Stimulated activated CD8-positive, alpha-beta memory T cell treated with anti-CD3 and anti-CD28 coated beads, Interleukin-15, amount 100 ng/mL, for 1 hour (primary cell): ENCODE data around the gene KHNYN.

Source experiments
- DNase-seq: peaks from one replicate; pipeline ENCODE4 v3.0.0-alpha.2; 2020; ENCODE audit warnings: low read depth

KHNYN gene

DNA sequence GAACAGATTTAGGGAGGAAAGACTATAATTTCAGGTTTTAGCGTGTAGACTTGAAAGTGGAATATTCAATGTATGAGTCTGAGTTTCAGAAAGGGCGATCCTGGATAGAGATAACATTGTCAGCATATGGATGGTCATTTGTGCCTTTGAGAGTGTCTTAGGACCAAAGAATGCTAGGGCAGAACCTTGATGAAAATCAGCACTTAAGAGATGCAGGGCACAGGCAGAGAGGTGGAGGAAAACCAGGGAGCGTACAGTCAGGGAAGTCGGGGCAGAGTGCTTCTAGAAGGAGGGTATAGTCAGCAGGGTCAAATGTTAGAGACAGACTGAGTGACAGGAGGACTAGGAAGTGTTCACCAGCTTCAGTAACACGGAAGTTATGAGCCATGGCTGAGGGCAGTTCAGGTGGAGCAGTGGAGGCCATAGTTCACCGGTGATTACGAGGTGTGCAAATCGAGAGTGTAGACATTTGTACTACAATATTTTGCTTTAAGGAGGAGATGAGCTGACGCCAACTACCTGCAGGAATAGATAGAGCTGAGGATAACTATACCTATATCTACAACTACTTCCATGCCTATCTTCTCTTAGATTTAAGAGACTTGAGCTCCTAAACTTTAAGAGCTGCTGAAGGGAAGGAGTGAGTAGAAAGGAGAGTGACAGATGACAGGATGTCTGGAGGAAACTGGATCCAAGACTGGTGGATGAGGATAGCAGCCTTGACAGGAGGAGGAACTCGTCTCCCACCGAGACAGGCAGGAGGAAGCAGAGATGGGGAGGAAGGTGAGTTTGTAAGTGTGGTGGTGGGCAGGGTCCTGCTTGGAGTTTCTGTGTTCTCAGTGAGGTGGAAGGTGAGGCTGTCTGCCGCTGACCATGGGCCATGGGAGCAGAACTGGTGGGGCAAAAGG, 6.8 kb upstream of the KHNYN start:
- no peak for DNase-seq

DNA sequence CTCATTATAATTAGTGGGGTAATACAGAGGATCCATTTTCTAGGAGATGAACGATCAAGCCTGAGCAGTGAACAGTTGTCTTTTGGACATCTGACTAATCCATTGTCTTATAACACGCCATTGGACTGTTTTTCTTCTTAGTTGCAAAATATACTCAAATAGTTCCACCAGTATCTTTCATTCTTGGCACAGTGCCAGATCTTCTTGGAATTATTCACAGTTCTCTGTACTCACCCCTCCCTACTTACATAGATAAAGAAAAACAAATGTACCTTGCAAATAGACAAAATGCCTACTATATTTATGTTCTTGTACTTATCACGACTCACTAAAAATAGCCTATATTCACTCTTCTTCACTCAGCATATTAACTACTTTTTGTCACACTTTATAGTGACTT, 4.0 kb upstream of the KHNYN start:
- DNase-seq = no peak

DNA sequence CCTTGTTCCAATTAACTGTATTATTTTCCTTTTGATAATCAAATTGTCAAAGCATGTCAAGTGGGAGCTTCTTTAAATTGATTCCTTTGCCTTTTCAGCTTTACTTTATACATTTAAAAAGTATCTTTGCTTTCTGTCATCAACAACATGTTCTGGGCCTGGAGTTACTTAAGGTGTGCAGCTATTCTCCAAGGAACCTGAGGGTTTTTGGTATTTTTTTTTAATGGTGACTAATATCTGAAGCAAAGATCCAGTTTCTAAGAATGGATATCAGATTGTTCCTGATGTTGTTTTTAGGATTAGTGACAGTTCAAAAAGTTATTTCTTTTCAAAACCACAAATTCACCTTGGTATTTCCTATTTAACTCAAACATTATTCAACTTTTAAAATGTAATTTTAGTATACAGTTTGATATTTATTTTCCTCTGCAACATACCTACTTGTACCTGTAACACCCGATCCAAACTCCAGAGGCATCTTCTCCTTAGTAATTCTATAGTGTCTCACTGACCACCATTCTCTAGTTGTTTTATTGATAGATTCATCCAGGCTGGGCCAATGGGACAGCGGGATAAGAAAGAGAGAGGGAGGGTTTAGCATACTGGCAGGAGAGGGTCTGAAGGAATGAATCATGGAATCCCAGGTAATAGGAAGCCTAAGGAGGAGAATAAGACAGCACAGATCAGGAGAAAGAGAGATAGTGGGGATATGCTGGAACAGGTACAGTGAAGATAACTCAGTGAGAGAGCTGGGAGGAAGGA, 3.4 kb upstream of the KHNYN start:
- DNase-seq = no peak

DNA sequence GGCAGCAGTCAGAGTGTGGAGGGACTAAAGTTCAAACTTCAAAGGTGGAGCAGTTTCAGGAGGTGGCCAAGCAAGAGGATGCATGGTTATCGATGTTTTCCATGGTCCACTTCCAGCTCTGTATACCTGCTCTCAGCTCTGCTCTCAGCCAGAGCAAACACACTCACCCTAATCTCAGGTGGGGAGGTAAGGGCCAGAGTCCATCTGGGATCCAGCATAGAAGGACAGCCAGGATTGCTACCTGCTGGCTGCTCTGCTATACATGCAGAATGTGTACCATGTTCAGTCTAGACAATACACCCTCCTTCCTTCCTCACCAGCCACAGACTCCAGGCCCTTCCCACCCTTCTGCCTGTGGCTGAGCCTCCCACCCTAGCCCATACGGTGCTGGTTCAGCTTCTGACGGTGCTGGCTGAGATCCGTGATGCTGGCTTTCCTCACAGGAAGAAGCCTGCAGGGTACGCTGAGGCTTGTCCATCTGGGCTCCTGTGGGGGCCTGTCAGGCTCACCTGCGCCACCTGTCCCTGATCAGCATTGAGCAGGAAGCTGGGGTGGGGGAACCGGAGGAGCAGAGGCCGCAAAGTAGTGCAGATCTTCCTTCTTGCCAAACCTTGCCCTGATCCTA, 2.7 kb upstream of the KHNYN start:
- no peak for DNase-seq

DNA sequence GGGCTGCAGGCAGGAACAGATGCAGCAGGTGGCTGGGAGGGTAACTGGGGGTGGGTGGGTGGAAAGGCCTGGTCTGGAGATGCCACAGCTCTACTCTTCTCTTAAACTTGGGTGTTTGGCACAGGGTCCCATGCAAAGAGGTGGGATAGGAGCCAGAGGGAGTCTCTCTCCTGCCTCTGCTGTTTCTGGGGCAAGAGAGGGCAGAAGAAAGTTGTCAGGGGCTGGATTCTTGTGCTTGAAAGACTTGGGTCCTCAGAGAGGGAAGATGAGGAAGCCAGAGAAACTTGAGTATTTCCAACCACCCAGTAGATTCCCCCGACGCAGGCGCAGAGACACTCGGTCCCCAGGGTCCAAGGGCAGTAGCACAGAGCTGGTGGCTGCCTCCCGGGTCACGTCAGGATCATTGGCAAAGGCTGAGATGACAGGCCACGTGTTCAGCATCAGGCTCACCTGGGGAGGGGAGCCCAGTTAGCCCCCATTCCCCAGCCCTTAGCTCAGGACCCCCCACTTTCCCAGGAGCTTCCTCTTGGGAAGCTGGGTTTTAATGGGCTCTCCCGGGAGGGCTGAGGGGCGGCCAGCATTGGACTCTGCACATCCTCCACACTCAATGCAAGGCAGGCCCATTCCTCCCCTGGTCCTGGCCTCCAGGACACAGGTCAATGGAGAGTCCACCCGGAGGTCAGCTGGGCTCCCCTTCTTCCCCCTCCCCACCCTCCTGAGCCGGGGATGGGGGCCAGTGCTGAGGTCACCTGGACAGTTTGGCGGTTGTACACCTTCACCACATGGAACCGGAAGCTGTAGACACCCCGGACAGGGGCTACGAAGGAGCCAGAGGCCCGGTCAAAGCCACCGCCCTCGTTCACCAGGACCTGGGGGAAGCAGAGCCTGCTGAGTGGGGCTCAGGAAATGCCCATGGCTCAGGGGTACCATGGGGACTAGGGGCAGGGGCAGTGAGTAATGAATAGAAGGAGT, 1.9 kb upstream of the KHNYN start:
- DNase-seq = no peak

DNA sequence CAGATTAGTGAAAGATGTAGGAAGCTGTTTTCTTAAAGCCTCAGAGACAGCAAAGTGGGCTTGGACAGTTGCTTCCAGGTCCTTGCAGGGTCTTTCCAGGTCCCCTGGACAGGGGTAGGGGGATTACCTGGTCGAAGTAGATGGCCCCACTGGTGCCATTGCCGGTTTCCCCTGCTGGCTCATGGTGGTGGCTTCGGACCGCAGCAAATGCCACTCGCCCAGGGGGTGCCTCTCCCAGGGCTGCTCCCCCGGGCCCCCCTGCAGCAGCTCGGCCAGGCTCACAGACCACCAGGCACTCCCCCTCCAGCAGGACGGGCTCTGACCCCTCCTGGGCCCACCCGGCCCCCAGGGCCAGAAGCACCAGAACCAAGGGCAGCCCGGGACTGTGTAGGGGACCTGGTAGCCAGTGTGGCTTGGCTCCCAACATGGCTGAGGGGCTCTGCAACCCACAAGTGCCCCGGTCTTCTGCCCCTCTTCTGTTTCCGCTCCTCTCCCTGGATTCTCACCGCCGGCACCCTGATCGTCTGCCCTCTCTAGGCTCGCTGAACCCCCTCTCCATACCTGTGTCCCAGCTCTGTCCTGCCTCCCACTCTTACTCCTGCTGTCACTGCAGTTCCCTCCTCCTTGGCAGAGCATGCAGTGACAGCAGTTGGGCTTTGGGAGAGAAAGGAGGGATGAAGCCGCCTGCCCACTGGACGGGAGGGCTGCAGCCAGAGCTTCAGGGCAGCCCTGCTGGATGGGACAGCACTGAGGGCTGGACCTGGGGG, 943 bp upstream of the KHNYN start:
- no peak for DNase-seq

DNA sequence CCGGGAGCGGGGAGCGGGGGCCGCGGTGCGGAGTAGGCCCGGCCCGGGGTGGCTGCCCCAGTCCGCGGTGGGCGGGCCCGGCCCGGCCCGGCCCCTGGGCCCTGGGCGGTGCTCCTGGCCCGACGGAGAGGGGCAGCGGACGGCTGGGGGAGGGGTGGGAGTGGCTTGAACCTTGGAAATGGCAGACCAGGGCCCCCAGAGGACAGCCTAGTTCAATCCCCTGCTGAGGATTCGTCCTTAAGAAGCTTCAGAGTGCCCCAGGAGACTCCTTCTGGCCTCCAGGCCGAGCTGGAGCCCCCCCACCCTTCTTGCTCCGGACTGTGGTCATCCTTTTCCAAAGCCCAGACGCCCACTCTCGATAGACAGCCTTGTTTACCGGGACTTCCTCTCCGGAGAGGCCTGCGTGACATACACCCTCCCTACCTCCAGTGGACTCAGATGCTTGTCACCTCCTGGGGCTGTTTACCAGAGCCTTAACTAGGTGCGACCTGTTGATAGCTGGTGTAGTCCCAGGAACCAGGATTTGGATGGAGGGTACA, 458 bp downstream of the KHNYN start:
- DNase-seq = no peak

DNA sequence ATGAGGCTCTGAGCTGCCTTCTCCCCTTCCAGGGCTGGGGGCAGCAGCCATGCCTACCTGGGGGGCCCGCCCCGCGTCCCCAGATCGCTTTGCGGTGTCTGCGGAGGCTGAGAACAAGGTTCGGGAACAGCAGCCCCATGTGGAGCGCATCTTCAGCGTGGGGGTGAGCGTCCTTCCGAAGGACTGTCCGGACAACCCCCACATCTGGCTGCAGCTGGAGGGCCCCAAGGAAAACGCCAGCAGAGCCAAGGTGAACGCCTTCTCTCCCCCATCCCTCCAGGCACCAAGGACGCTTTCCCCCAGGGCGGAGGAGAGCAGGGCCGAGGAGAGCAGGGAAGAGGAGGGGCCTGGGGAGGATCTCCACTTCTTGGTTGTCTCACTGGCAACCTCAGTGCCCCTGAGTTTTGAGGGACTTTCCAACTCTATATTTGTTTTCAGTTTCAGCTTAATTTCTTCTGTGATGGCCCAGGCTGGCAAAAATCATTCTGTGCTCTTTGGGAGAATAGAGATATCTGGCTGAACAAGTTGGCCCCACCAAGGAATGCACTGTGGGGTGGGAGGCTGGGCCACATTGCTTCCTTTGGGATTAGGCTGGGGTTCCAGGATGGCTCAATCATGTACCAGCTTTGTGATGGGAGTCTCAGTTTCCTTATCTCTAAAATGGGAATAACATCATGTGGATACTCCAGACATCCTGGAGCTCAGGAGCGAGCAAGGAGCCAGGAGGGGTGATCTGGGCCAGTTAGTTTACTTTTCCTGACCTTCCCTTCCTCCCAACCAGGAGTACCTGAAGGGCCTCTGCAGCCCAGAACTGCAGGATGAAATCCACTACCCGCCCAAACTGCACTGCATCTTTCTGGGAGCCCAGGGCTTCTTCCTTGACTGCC, 1.2 kb downstream of the KHNYN start:
- DNase-seq = no peak

DNA sequence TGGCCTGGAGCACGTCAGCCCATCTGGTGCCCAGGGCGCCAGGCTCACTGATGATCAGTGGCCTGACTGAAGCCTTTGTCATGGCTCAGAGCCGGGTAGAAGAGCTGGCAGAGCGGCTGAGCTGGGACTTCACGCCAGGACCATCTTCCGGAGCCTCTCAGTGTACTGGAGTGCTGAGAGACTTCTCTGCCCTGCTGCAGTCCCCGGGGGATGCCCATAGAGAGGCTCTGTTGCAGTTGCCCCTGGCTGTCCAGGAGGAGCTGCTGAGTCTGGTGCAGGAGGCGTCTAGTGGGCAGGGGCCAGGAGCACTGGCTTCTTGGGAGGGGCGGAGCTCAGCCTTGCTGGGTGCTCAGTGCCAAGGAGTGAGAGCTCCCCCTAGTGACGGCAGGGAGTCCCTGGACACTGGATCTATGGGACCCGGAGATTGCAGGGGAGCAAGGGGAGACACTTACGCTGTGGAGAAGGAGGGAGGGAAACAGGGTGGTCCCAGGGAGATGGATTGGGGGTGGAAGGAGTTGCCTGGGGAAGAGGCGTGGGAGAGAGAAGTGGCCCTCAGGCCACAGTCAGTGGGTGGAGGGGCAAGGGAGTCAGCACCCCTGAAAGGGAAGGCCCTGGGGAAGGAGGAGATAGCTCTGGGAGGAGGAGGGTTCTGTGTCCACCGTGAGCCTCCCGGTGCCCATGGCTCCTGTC, 2.0 kb downstream of the KHNYN start:
- peak; percentile 82 for DNase-seq

DNA sequence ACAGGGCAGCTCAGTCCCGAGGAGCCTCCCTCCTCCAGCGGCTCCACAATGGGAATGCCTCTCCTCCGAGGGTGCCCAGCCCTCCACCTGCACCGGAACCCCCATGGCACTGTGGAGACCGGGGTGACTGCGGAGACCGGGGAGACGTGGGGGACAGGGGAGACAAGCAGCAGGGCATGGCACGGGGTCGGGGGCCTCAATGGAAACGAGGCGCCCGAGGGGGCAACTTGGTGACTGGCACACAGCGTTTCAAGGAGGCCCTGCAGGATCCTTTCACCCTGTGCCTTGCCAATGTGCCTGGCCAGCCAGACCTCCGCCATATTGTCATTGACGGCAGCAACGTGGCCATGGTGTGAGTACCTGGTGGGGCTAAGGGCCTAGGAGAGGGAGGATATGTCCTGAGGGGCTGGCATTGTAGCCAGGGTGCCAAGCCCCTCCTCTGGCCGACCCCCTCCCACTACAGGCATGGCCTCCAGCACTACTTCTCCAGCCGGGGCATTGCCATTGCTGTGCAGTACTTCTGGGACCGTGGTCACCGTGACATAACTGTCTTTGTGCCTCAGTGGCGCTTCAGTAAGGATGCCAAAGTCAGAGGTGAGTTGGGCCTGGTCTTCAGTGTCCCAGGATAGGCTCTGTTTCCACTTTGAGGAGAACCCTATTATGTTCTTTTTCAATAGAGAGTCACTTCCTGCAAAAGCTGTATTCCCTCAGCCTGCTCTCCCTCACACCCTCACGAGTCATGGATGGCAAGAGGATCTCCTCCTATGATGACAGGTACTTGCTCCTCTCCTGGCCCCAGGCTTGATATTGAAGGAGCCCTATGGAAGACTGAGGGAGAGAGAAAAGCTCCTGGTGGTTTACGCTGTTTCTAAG, 2.7 kb downstream of the KHNYN start:
- DNase-seq = no peak

DNA sequence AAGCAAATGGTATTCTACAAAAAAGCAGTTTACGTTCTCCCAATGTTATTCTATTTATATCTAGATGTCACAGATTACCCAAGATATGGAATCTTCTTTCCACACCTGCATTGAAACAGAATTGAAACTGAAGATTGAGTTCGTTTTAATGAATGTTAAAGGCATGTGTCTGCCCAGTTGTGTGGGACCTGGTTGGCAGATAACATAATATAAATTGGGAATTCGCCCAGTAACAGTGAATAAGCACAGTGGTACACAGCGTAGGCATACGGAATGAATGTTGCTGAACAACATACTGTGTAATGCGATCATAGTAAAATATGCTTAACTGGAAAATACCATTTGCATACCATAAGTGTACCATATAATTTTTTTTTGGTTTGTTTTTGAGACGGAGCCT, 4.3 kb downstream of the KHNYN start:
- no peak for DNase-seq

DNA sequence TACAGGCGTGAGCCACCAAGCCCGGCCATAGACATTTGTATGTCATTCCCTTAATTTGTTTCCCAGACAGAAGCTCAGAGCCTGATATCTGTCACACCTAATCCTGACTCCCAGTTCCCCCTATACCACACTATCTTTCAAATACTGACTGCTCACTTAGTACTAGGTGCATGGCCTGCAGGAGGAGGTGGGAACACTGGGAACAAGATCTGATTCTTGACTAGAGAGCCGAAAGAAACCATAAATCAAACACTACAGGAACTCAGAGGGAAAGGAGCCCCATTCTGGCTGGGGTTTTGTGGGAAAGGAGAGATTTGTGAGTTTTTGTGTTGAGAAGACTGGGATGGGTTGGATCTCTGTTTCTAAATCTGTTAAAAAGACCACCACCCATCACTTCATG, 4.9 kb downstream of the KHNYN start:
- no peak for DNase-seq

DNA sequence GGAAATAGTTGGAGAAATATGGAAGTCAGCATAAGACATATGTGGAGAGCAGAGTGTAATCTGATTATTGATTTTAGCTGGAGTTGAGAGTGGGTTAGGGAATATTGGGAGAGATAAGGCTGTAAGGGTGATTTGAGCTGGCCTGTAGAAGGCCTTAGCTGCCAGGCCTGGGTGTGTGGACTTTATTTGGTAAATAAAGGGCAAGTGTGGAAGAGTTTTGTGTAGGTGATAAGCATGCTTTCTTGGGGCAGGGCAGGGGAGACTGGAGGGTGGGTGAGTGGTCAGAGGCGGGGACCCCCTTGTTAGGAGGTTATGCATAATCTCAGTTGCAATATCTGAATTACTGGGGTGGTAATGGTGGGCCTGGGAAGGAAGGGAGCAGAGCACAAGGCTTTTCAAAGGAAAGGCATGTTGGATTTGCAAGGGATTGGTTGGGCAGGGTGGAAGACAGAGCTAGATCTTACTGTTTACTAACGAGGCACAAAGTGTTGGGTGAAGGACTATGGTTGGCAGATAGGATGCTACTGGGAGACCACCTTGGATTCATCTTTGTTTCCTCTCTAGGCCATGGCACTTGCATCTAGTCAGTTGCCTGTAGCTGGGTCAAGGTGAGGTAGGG, 5.5 kb downstream of the KHNYN start:
- no peak for DNase-seq

DNA sequence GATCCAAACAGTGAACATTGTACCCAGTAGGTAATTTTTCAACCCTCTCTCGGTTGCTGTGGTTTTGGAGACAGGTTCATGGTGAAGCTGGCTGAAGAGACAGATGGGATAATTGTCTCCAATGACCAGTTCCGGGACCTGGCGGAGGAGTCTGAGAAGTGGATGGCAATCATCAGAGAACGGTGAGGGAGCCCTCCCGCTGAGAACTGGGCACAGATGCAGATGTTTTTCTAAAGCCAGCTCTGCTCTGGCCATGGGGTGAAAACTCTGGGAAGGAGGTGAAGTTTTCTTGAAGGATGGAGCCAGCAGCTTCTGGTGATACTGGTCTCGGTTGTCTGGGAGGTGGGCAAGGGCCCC, 6.2 kb downstream of the KHNYN start:
- DNase-seq = no peak

DNA sequence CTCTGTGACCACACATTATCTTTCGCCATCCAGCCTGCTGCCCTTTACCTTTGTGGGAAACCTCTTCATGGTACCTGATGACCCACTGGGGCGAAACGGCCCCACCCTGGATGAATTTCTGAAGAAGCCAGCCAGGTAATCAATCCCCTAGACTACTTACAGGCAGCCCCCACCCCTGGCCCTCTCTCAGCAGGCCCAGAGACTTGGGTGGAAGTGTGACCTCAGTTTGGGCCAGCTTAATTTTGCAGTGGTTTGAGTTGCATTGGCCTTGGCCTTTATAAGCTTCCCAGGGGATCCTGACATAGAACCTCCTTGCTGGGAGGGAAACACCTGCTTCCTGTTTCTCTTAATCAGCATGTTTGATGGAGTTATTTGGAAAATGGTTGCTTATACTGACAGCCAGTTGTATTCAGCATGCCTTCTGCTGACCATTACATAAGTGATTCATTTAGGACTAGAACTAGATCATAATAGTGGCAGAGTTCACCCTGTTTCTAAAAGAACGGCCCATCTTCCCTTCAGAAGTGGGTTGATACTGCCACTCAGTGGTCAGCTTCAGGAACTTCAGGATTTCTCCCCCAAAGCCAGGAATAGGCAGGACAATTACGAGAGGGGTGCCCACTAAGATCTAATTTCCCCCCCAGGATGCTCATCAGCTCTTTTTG, 6.7 kb downstream of the KHNYN start:
- no peak for DNase-seq

DNA sequence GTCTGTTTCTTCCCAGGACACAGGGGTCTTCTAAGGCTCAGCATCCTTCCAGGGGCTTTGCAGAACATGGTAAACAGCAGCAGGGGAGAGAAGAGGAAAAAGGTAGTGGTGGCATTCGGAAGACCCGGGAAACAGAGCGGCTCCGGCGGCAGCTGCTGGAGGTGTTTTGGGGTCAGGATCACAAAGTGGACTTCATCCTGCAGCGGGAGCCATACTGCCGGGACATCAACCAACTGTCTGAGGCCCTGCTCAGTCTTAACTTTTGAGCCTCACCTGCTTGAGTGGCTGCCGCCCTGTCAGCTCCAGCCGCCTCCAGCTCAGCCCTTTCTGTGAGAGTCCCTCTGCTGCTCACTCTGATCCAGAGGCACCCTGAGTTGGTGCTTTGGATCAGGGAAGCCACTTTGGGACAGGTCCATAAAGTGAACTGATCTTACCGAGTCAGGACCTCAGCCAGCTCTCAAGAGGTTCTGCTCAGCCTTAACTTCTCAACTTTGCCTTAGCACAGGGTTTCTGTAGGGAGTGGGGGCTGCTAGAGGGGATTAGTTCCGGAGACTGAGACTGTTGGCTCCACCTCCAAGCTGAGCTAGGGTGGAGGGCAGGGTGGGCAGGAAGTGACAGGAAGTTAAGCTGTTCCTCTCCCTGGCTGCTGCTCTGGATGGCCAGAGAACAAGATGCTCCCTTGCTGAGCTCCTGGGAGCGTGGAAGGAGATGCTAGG, 7.4 kb downstream of the KHNYN start:
- no peak for DNase-seq

DNA sequence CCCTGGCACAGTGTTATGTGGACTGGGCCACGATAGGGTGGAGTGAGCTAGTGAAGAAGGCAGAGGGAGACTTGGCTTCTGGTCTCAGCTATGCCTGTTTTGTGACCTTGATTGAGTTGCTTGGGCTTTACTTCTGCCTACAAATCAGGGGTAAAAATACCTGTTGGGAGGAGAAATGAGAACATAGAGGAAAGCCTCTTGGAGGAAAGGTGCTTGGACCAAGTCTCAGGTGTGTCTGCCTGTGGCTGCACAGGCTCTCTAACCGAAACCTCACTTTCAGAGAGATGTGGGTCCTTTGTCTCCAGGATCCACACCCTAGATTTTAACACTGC, 7.9 kb downstream of the KHNYN start:
- DNase-seq = no peak
